Subcutaneous adipose tissue (tissue), 4 donors: ENCODE data around the gene SRPRA. TPM values are rescaled to one million over a fixed set of nuclear protein-coding genes. Genes with fewer than 3 reads are reported as not detected.

Experiments used
- CTCF ChIP-seq: fragments of 450-650 bp; IDR thresholded peaks from one replicate; pipeline ENCODE4 v1.5.1; 2016; ENCODE audit warnings: low read depth, mild to moderate bottlenecking, control low read depth, antibody characterized with exemption, moderate library complexity
- total RNA-seq, 4 donors: library from RNA; depleted of rRNA; stranded (reverse); fragments of >200 nt; gene quantifications; one replicate each; pipeline ENCODE4 v1.1.0, GENCODE V29; 2016

Gene SRPRA
- total RNA-seq, 4 donors from 2014 or later = 57.5 to 93.4 (median 63.4) TPM

DNA sequence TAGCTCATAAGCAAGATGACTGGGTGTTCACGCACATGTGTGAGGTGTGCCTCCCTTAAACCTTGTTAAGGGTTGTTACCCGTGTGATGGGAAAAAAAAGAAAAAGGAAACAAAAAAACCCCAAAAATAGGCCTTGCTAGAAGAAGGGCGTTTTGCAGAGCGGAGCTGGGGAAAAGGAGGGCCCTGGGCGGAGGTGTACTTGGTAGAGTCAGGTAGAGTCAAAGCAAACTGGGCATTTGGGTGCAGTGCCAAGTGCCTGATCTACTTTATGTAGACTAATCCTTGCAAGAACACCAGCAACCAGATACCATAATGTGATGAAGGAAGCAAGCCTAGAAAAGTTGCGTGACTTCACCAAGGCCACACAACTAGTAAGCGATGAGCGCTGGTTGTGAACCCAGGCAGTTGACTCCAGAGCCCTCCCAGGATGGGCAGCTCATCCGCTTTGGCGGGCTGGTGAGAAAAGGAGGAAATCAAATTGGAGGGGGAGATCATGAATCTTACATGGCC lies 13.0 kb upstream of the SRPRA start:
- no peak for TF ChIP-seq CTCF

DNA sequence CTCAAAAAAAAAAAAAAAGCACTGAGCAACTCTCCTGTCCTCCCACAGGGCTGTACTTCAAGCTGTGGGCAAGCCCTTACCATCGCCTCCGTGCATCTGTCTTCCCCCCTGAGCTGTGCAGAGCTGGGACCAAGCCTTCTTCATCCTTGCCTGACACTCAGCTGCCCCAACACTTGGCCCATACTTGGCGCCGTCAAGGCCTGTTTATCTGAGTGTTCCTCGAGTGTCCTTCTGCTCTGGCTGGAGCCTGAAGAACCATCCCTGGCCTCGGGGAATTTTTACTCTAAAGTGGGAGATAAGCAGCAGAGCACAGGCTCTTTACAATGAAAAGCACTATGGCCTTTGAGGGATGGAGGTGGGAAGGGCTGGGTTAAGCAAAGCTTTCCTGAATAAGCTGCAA lies 12.6 kb upstream of the SRPRA start:
- no peak for TF ChIP-seq CTCF

DNA sequence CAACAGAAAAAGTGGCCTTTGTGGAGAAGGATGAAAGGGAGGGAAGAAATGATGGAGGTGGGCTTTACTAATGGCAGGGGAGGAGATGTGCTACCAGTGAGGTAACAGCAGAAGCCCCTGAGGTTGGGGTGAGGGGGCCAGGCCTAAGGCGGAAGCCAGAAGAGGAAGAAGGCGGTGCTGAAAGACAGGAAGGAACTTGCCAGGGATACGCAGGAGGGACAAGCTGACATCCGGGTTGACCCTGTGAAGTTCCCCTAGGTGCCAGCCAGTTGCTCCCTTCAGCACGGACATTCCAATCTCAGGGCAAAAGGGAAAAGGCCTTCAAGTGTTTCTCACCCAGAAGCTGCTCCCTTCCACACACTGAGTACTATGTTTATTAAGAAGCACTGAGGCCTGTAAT lies 11.9 kb upstream of the SRPRA start:
- no peak for TF ChIP-seq CTCF

GRCh38 chr11:126279191-126279590 lies 10.5 kb upstream of the SRPRA start:
- no peak for TF ChIP-seq CTCF

DNA sequence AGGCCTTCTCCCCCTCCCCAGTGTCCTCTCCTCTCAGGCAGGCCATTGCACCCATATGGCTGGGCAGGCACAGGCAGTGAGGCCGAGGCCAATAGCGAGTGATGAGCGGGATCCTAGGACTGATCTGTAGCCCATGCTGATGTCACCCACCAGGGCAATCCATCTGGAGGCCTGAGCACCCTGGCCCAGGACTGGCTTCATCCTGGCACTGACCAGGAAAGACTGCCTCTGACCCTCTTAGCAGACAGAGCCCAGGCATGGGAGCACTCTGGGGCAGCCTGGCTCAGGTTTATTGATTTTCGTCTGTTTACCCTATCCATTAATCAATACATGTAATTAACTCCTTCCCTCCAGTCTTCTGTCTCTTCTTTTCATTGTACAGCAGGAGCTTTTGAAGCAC lies 9.1 kb upstream of the SRPRA start:
- no peak for TF ChIP-seq CTCF

- TF ChIP-seq CTCF = no peak
These were observed 8.6 kb upstream of the SRPRA start for GRCh38 chr11:126277322-126277721.

DNA sequence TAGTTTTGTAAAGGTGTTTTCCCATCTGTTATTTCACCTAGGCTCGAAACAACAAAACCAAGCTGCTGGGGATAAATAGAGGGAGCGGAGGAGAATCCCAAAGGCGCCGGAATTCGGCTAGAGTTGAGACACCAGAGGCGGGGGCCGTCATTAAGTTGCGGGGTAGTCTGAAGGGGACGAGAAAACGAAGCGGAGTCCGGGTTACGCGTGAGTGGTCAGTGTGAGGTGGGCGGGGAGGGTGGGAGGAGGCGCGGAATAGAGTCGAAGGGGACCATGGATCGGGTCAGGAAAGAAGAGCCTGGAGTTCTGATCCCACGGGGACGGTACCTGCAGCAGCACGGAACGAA lies 361 bp downstream of the SRPRA start:
- no peak for TF ChIP-seq CTCF
